Adrenal gland (tissue), 12 donors: ENCODE data around the gene JPH3. TPM values are rescaled to one million over a fixed set of nuclear protein-coding genes. Genes with fewer than 3 reads are reported as not detected.

ENCODE experiments used
- DNase-seq, 7 donors: peaks; one replicate each; pipeline ENCODE4 v3.0.0-alpha.2; 2019 to 2020
- H3K27ac ChIP-seq, 5 donors: fragments of 200-600 bp; sonication (generic) in 4 of 5; 1 replicate in 3 of 5; 2 replicates in 2 of 5; pipeline versions ENCODE4 v1.5.1 to v1.8.0; 2016 to 2020; ENCODE audit warnings: mild to moderate bottlenecking in 1 of 5
- H3K27me3 ChIP-seq: fragments of 200-600 bp; 2 replicates; pipeline ENCODE4 v1.8.0; 2021
- H3K36me3 ChIP-seq, 2 donors: fragments of 200-600 bp; replicated peaks in 1 of 2; 1 replicate in 1 of 2; 2 replicates in 1 of 2; pipeline versions ENCODE4 v1.5.1 to v1.8.0; 2018 to 2022
- H3K4me1 ChIP-seq, 2 donors: fragments of 200-600 bp; replicated peaks in 1 of 2; 1 replicate in 1 of 2; 2 replicates in 1 of 2; pipeline versions ENCODE4 v1.5.1 to v1.8.0; 2018 to 2021
- H3K4me3 ChIP-seq, 4 donors: fragments of 200-600 bp; sonication (generic) in 3 of 4; one replicate each; pipeline ENCODE4 v1.5.1; 2016 to 2018
- H3K9me3 ChIP-seq, 3 donors: fragments of 200-600 bp; sonication (generic) in 1 of 3; replicated peaks in 1 of 3; 1 replicate in 2 of 3; 2 replicates in 1 of 3; pipeline versions ENCODE4 v1.5.1 to v1.8.0; 2016 to 2021
- CTCF ChIP-seq, 6 experiments: fragments of 450-650 bp in 4 of 6; fragments of 200-600 bp in 2 of 6; sonication (generic) in 1 of 6; IDR thresholded peaks; 1 replicate in 5 of 6; 2 replicates in 1 of 6; pipeline versions ENCODE4 v1.5.1 to v1.8.0; 2016 to 2021; ENCODE audit warnings: antibody characterized with exemption in 6 of 6, mild to moderate bottlenecking in 2 of 6, moderate library complexity in 1 of 6
- POLR2A ChIP-seq, 2 donors: fragments of 450-650 bp; IDR thresholded peaks; one replicate each; pipeline ENCODE4 v1.6.1; 2017; ENCODE audit warnings: antibody characterized with exemption in 2 of 2, mild to moderate bottlenecking in 2 of 2, moderate library complexity in 1 of 2
- WGBS, 4 donors: extraction: QIAGEN DNeasy Blood & Tissue Kit in 2 of 4; methylation state at CpG; one replicate each; pipeline versions ENCODE4 v1.1.5 to v1.1.7; 2013 to 2017; 5-methylcytosine and 5-hydroxymethylcytosine counted together
- intact Hi-C, 2 donors: fragments of 100-400 bp; cut with DNase I; formaldehyde crosslinking; loops; one replicate each; pipeline versions ENCODE4 v1.14.1 to v1.15.0; 2022 to 2023
- polyA plus RNA-seq, 3 donors: library from polyadenylated mRNA; stranded (reverse); fragments of 200-250 nt in 2 of 3; fragments of 350-450 nt in 1 of 3; fragmentation: Illumina TruSeq in 1 of 3; extraction: RNeasy Lipid Tissue Mini Kit (QIAGEN cat#74804) in 1 of 3; gene quantifications; one replicate each; pipeline ENCODE4 v1.2.3, GENCODE V29; 2013 to 2014
- total RNA-seq, 9 donors: library from RNA; depleted of rRNA in 4 of 9; stranded (reverse); fragments of >200 nt in 4 of 9; fragments of 120-200 nt in 1 of 9; fragmentation: NEBNext Ultra II Directional in 1 of 9; extraction: Animal tissue kit (Norgen Biotek cat#: 25700) in 1 of 9; gene quantifications; one replicate each; pipeline versions ENCODE4 v1.1.0 to v1.2.4, GENCODE V29; 2013 to 2023
- donor health status: healthy with polysubstance abuse.
- donor health status: Bipolar disorder and iron deficiency.
- donor health status: DM: yes; HTN: yes; CAD: no.
- donor health status: DM: no; HTN: no; CAD: no.
- donor health status: DM: no; HTN: no; CAD: no.
- donor health status: DM: yes; HTN: yes; CAD: no.

The JPH3 gene
- total and polyA plus RNA-seq, 12 donors: 0.10 to 3.7 (median 0.71) TPM; not detected in 1

GRCh38 chr16:87667443-87667842, 65.1 kb downstream of the JPH3 start:
- H3K4me1 ChIP-seq: no peaks in the 10 kb centered on the region
- intact Hi-C loops: no loop called here
- no peak overlapping the region for H3K27ac ChIP-seq
- H3K4me3 ChIP-seq: no peak overlapping the region
- no peaks in the 10 kb centered on the region for H3K9me3 ChIP-seq
- H3K36me3 ChIP-seq: no peaks in the 10 kb centered on the region
- WGBS, 4 donors: 68 to 76% (median 73%) methylated on average over 3 to 7 of the region's 7 CpGs
- TF ChIP-seq CTCF (IDR thresholded peaks at IDR 0.05): no peak
- no peak for TF ChIP-seq POLR2A (IDR thresholded peaks at IDR 0.05)
- no peak for DNase-seq
- H3K27me3 ChIP-seq: no peaks in the 10 kb centered on the region

GRCh38 chr16:87667946-87668345, 65.6 kb downstream of the JPH3 start:
- H3K4me1 ChIP-seq: no peaks in the 10 kb centered on the region
- H3K36me3 ChIP-seq: no peaks in the 10 kb centered on the region
- H3K4me3 ChIP-seq: no peak overlapping the region
- no peak for DNase-seq
- intact Hi-C loops: no loop called here
- TF ChIP-seq POLR2A (IDR thresholded peaks at IDR 0.05) (no peak), CTCF (IDR thresholded peaks at IDR 0.05) (no peak)
- H3K27me3 ChIP-seq: no peaks in the 10 kb centered on the region
- 85 to 91% (median 89%) methylated on average over 14 to 19 of the region's 19 CpGs for WGBS, 4 donors
- no peak overlapping the region for H3K27ac ChIP-seq
- no peaks in the 10 kb centered on the region for H3K9me3 ChIP-seq

- H3K27me3 ChIP-seq: no peaks in the 10 kb centered on the region
- TF ChIP-seq POLR2A (IDR thresholded peaks at IDR 0.05) (no peak), CTCF (IDR thresholded peaks at IDR 0.05) (no peak)
- H3K4me3 ChIP-seq: no peak overlapping the region
- no peaks in the 10 kb centered on the region for H3K36me3 ChIP-seq
- no peaks in the 10 kb centered on the region for H3K9me3 ChIP-seq
- intact Hi-C loops: no loop called here
- H3K27ac ChIP-seq: no peak overlapping the region
- H3K4me1 ChIP-seq: no peaks in the 10 kb centered on the region
- 65 to 100% (median 72%) methylated on average over 1 to 21 of the region's 21 CpGs for WGBS, 4 donors
- no peak for DNase-seq
Measured at GRCh38 chr16:87669672-87670071, 67.4 kb downstream of the JPH3 start.

GRCh38 chr16:87671221-87671620, 68.9 kb downstream of the JPH3 start:
- Histone ChIP-seq H3K4me1 (no peaks in the 10 kb centered on the region), H3K27me3 (no peaks in the 10 kb centered on the region), H3K36me3 (no peaks in the 10 kb centered on the region), H3K4me3 (no peak overlapping the region), H3K9me3 (no peaks in the 10 kb centered on the region), H3K27ac (no peak overlapping the region)
- no peak for TF ChIP-seq CTCF (IDR thresholded peaks at IDR 0.05)
- TF ChIP-seq POLR2A (IDR thresholded peaks at IDR 0.05): no peak
- WGBS, 4 donors: 80 to 100% (median 86%) methylated on average over 1 to 13 of the region's 13 CpGs
- no peak for DNase-seq
- intact Hi-C loops: no loop called here
